ENCODE data around the gene OXNAD1. TPM values are rescaled to one million over a fixed set of nuclear protein-coding genes. Genes with fewer than 3 reads are reported as not detected.

The OXNAD1 gene
- total RNA-seq, 1 donor from 2014 or later: 20.2 TPM

GRCh38 chr3:16252988-16253387 is 12.0 kb upstream of the OXNAD1 start:
- Histone ChIP-seq H3K36me3 (no peaks in the 10 kb centered on the region), H3K27ac (replicated peaks) (peak overlapping the region; percentile 66)

DNA sequence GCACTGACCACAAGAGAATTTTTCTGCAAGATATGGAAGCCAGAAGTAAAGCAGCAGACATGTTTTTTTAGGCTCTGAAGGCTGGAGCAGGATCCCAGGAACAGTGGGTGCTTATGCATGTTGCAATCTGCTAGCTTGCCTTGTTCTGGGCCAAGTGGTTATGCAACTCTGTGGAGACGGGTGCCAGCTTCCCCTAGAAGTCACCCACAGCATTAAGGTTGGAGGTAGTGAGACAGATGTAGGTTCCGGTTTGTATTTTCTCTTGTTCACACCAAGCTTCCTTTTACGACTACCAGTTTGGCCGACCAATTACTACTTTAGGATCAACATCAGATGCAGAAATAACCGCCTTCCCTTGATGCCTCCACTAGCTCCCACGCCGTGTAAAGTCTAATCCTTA is 11.4 kb upstream of the OXNAD1 start:
- Histone ChIP-seq H3K4me1 (peaks cover 25% of the 10 kb centered on the region), H3K36me3 (no peaks in the 10 kb centered on the region), H3K27me3 (ENCODE audit: low read depth) (no peaks in the 10 kb centered on the region), H3K27ac (replicated peaks) (peak overlapping the region; percentile 66), H3K9me3 (replicated peaks) (peaks cover 3% of the 10 kb centered on the region), H3K4me3 (no peak overlapping the region)
- intact Hi-C loops (cut with micrococcal nuclease): no loop called here
- TF ChIP-seq CTCF (IDR thresholded peaks at IDR 0.05; ENCODE audit: borderline replicate concordance): no peak
- DNase-seq: peak; percentile 66

More at GRCh38 chr3:16252988-16253387, 12.0 kb upstream of the OXNAD1 start:
- DNase-seq: no peak
- no peak overlapping the region for H3K4me3 ChIP-seq
- H3K9me3 ChIP-seq (replicated peaks): peaks cover 3% of the 10 kb centered on the region
- H3K27me3 ChIP-seq (ENCODE audit: low read depth): no peaks in the 10 kb centered on the region
- peaks cover 19% of the 10 kb centered on the region for H3K4me1 ChIP-seq
- intact Hi-C loops (cut with micrococcal nuclease): no loop called here
- TF ChIP-seq CTCF (IDR thresholded peaks at IDR 0.05; ENCODE audit: borderline replicate concordance): no peak

DNA sequence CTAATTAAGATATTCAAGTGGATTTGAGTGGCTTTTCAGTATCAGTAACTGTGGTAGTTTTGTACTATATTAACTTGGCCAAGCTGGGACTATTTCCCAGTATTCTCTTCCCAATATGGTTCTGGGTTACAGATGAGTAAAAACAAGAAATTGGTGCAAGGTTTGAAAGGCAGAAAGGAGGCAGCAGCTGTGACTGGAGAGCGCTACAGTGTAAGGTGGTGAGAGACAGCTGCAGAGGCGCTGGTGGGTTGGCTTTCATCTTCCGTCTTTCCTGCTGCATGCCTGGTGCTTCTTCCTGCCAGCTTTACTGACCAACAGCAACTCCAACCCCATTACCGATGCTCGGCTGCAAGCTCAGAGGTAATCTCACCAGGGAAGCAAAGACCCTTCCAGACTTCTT is 10.1 kb upstream of the OXNAD1 start:
- H3K27me3 ChIP-seq (ENCODE audit: low read depth): no peaks in the 10 kb centered on the region
- intact Hi-C loops (cut with micrococcal nuclease): no loop called here
- H3K4me3 ChIP-seq: no peak overlapping the region
- no peak overlapping the region for H3K27ac ChIP-seq (replicated peaks)
- H3K36me3 ChIP-seq: peaks cover 12% of the 10 kb centered on the region
- DNase-seq: no peak
- H3K9me3 ChIP-seq (replicated peaks): peaks cover 3% of the 10 kb centered on the region
- no peak for TF ChIP-seq CTCF (IDR thresholded peaks at IDR 0.05; ENCODE audit: borderline replicate concordance)
- peaks cover 25% of the 10 kb centered on the region for H3K4me1 ChIP-seq

- Histone ChIP-seq H3K9me3 (replicated peaks) (peaks cover 3% of the 10 kb centered on the region), H3K27ac (replicated peaks) (no peak overlapping the region), H3K4me3 (no peak overlapping the region), H3K4me1 (peaks cover 25% of the 10 kb centered on the region), H3K27me3 (ENCODE audit: low read depth) (no peaks in the 10 kb centered on the region), H3K36me3 (peaks cover 16% of the 10 kb centered on the region)
- TF ChIP-seq CTCF (IDR thresholded peaks at IDR 0.05; ENCODE audit: borderline replicate concordance): no peak
- DNase-seq: no peak
- intact Hi-C loops (cut with micrococcal nuclease): no loop called here
Measured at GRCh38 chr3:16255326-16255725, 9.7 kb upstream of the OXNAD1 start.

DNA sequence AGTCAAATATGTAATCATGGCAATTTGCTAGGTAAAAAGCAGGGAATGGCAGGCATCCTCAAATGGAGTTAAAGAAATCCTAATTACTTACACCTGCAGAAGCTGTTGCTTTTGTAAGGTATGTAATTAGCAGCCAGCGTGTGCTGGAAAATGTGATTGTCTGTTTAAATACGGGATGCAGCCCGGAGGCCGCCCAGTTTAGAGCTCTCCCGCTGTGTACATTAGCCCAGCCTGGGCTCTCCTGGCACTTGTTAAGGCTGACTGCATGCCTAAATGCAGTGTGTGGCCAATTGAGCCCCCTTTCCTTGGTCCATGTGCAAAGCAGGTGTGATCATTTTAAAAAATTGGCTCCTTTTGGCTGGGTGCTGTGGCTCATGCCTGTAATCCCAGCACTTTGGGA is 9.3 kb upstream of the OXNAD1 start:
- no peak for TF ChIP-seq CTCF (IDR thresholded peaks at IDR 0.05; ENCODE audit: borderline replicate concordance)
- no peak overlapping the region for H3K4me3 ChIP-seq
- intact Hi-C loops (cut with micrococcal nuclease): no loop called here
- peaks cover 25% of the 10 kb centered on the region for H3K4me1 ChIP-seq
- H3K27me3 ChIP-seq (ENCODE audit: low read depth): no peaks in the 10 kb centered on the region
- H3K36me3 ChIP-seq: peaks cover 20% of the 10 kb centered on the region
- no peak overlapping the region for H3K27ac ChIP-seq (replicated peaks)
- H3K9me3 ChIP-seq (replicated peaks): peaks cover 3% of the 10 kb centered on the region
- no peak for DNase-seq

GRCh38 chr3:16257309-16257708 is 7.7 kb upstream of the OXNAD1 start:
- intact Hi-C loops (cut with micrococcal nuclease): no loop called here
- Histone ChIP-seq H3K4me1 (peaks cover 25% of the 10 kb centered on the region), H3K27me3 (ENCODE audit: low read depth) (no peaks in the 10 kb centered on the region), H3K4me3 (no peak overlapping the region), H3K36me3 (peaks cover 22% of the 10 kb centered on the region), H3K9me3 (replicated peaks) (peaks cover 3% of the 10 kb centered on the region), H3K27ac (replicated peaks) (no peak overlapping the region)
- no peak for DNase-seq
- no peak for TF ChIP-seq CTCF (IDR thresholded peaks at IDR 0.05; ENCODE audit: borderline replicate concordance)
